A549 (cell line): Measurements from ENCODE around the gene ANXA8. TPM values are rescaled to one million over a fixed set of nuclear protein-coding genes. Genes with fewer than 3 reads are reported as not detected.

Source experiments
- ATAC-seq, 2 experiments: fragments of 200-7000 bp in 1 of 2; fragments of >200 bp in 1 of 2; cut with Nextera tagmentation in 1 of 2; cut with Tn5 transposase in 1 of 2; 3 replicates each; pipeline versions ENCODE4 v1.8.0 to v1.9.1; 2018 to 2020; ENCODE audit warnings: mild to moderate bottlenecking in 1 of 2, moderate library complexity in 1 of 2
- CTCF ChIA-PET: fragments of 300-600 bp; sonication (Branson Sonifier 250); formaldehyde crosslinking; extraction: SDS; loops from one replicate; lab custom pipeline; 2021; ENCODE audit warnings: antibody characterized with exemption, inconsistent platforms; lab: Yijun Ruan, JAX
- POLR2A ChIA-PET: fragments of 350-600 bp; formaldehyde crosslinking; extraction: SDS; loops from one replicate; lab custom pipeline; 2021; ENCODE audit warnings: antibody characterized with exemption, inconsistent platforms; lab: Yijun Ruan, JAX
- DNase-seq, 2 experiments: peaks; one replicate each; pipeline versions ENCODE4 v3.0.0 to v3.0.0-alpha.2; 2011 to 2016; ENCODE audit warnings: low read depth in 1 of 2, low spot score in 1 of 2
- FAIRE-seq: peaks from 2 replicates; lab custom pipeline; 2011; peaks lifted over from hg19 to GRCh38; lab: Jason Lieb, UNC
- H3K27ac ChIP-seq, 2 experiments: fragments of >200 bp; sonication (Bioruptor Twin); formaldehyde crosslinking; 3 replicates each; pipeline ENCODE4 v1.5.1; 2016 to 2017
- H3K4me1 ChIP-seq: fragments of >200 bp; sonication (Bioruptor Twin); formaldehyde crosslinking; 3 replicates; pipeline ENCODE4 v1.6.1; 2016
- H3K4me2 ChIP-seq: fragments of >200 bp; sonication (Bioruptor Twin); formaldehyde crosslinking; 3 replicates; pipeline ENCODE4 v1.6.1; 2016
- H3K4me3 ChIP-seq: fragments of >200 bp; sonication (Bioruptor Twin); formaldehyde crosslinking; 3 replicates; pipeline ENCODE4 v1.5.1; 2016
- H3K9me3 ChIP-seq: fragments of >200 bp; sonication (Bioruptor Twin); formaldehyde crosslinking; 3 replicates; pipeline ENCODE4 v1.6.1; 2016
- BHLHE40 ChIP-seq: IDR thresholded peaks from 2 replicates; pipeline ENCODE4 v1.6.1; 2012; ENCODE audit warnings: low read depth, low read length, inconsistent platforms
- CHD4 ChIP-seq: fragments of 200-600 bp; sonication (generic); IDR thresholded peaks from 2 replicates; pipeline ENCODE4 v1.6.1; 2016; ENCODE audit warnings: antibody characterized with exemption, mild to moderate bottlenecking, borderline replicate concordance
- EHF ChIP-seq: fragments of 250-450 bp; sonication (Bioruptor Pico); IDR thresholded peaks from 2 replicates; pipeline ENCODE4 v1.5.0; 2020; ENCODE audit warnings: mild to moderate bottlenecking
- FOXS1 ChIP-seq: fragments of 250-450 bp; sonication (Bioruptor Pico); IDR thresholded peaks from 2 replicates; pipeline ENCODE4 v1.5.0; 2020; ENCODE audit warnings: mild to moderate bottlenecking, moderate library complexity
- GATA3 ChIP-seq: IDR thresholded peaks from 2 replicates; pipeline ENCODE4 v1.6.1; 2012; ENCODE audit warnings: borderline replicate concordance
- HEYL ChIP-seq: fragments of 250-450 bp; sonication (Bioruptor Pico); IDR thresholded peaks from 2 replicates; pipeline ENCODE4 v1.8.0; 2021; ENCODE audit warnings: mild to moderate bottlenecking, moderate library complexity
- HOXA7 ChIP-seq: fragments of 250-450 bp; sonication (Bioruptor Pico); IDR thresholded peaks from 2 replicates; pipeline ENCODE4 v1.5.0; 2020; ENCODE audit warnings: mild to moderate bottlenecking, moderate library complexity
- PHF8 ChIP-seq: fragments of 200-600 bp; sonication (generic); IDR thresholded peaks from 2 replicates; pipeline ENCODE4 v1.6.1; 2016; ENCODE audit warnings: low read depth, mild to moderate bottlenecking, antibody characterized with exemption, moderate library complexity, borderline replicate concordance
- POLR2A ChIP-seq: IDR thresholded peaks from 2 replicates; pipeline ENCODE4 v1.6.1; 2012; ENCODE audit warnings: mild to moderate bottlenecking, low read length
- RAD21 ChIP-seq, 2 experiments: fragments of >200 bp in 1 of 2; sonication (Bioruptor Twin) in 1 of 2; formaldehyde crosslinking in 1 of 2; IDR thresholded peaks in 1 of 2; conservative IDR thresholded peaks in 1 of 2; 2 replicates in 1 of 2; 3 replicates in 1 of 2; pipeline ENCODE4 v1.6.1; 2012 to 2018; ENCODE audit warnings: inconsistent platforms in 1 of 2
- RARB ChIP-seq: fragments of 250-450 bp; sonication (Bioruptor Pico); IDR thresholded peaks from 2 replicates; pipeline ENCODE4 v1.8.0; 2021; ENCODE audit warnings: mild to moderate bottlenecking, moderate library complexity
- RCOR1 ChIP-seq: fragments of 150-350 bp; IDR thresholded peaks from 2 replicates; pipeline ENCODE4 v1.6.1; 2014; ENCODE audit warnings: antibody characterized with exemption, low read length, low read depth
- RNF2 ChIP-seq: fragments of 200-600 bp; sonication (generic); IDR thresholded peaks from 2 replicates; pipeline ENCODE4 v1.6.1; 2016; ENCODE audit warnings: low read depth, mild to moderate bottlenecking, antibody characterized with exemption, moderate library complexity, borderline replicate concordance
- SMC3 ChIP-seq: fragments of >200 bp; sonication (Bioruptor Twin); formaldehyde crosslinking; IDR thresholded peaks from 3 replicates; pipeline ENCODE4 v1.6.1; 2018; ENCODE audit warnings: inconsistent platforms
- TFCP2L1 ChIP-seq: fragments of 250-450 bp; sonication (Bioruptor Pico); IDR thresholded peaks from 2 replicates; pipeline ENCODE4 v1.5.0; 2021; ENCODE audit warnings: mild to moderate bottlenecking
- ZSCAN20 ChIP-seq: fragments of 250-450 bp; sonication (Bioruptor Pico); IDR thresholded peaks from 2 replicates; pipeline ENCODE4 v1.8.0; 2022; ENCODE audit warnings: mild to moderate bottlenecking, moderate library complexity
- WGBS: methylation state at CpG from one replicate; pipeline ENCODE4 v1.1.6; 2017; ENCODE audit errors: missing lambda C conversion rate; 5-methylcytosine and 5-hydroxymethylcytosine counted together
- polyA plus RNA-seq, 4 experiments: library from polyadenylated mRNA; depleted of rRNA in 3 of 4; stranded (reverse); fragments of >200 nt; fragmentation: RNase III in 1 of 4; extraction: RNeasy Plus Mini Kit Qiagen cat#74134 plus additional on column Dnase treatment in 1 of 4; gene quantifications; 2 replicates in 3 of 4; 3 replicates in 1 of 4; pipeline ENCODE4 v1.2.3, GENCODE V29; 2011 to 2017
- TF ChIP-seq, protein P1 (sequence below): fragments of 200-600 bp; sonication (generic); IDR thresholded peaks from 2 replicates; pipeline ENCODE4 v1.6.1; 2016; ENCODE audit warnings: antibody characterized with exemption, mild to moderate bottlenecking, moderate library complexity
- TF ChIP-seq, protein P2 (sequence below): IDR thresholded peaks from 2 replicates; pipeline ENCODE4 v1.6.1; 2012
- TF ChIP-seq, protein P3 (sequence below): fragments of >200 bp; sonication (Bioruptor Twin); formaldehyde crosslinking; IDR thresholded peaks from 3 replicates; pipeline ENCODE4 v1.5.1; 2016
- TF ChIP-seq, protein P4 (sequence below): fragments of 250-450 bp; sonication (Bioruptor Pico); IDR thresholded peaks from 2 replicates; pipeline ENCODE4 v1.5.0; 2021; ENCODE audit warnings: mild to moderate bottlenecking, moderate library complexity, borderline replicate concordance
- TF ChIP-seq, protein P5 (sequence below): fragments of >200 bp; sonication (Bioruptor Twin); formaldehyde crosslinking; IDR thresholded peaks from 2 replicates; pipeline ENCODE4 v1.6.1; 2016
- TF ChIP-seq, protein P6 (sequence below): fragments of 450-650 bp; IDR thresholded peaks from 2 replicates; pipeline ENCODE4 v1.6.1; 2014; ENCODE audit warnings: antibody characterized with exemption

ANXA8 gene
- polyA plus RNA-seq, 2 of the 4 experiments (the other 2 are of a cell fraction): 8.1 to 38.8 TPM

DNA sequence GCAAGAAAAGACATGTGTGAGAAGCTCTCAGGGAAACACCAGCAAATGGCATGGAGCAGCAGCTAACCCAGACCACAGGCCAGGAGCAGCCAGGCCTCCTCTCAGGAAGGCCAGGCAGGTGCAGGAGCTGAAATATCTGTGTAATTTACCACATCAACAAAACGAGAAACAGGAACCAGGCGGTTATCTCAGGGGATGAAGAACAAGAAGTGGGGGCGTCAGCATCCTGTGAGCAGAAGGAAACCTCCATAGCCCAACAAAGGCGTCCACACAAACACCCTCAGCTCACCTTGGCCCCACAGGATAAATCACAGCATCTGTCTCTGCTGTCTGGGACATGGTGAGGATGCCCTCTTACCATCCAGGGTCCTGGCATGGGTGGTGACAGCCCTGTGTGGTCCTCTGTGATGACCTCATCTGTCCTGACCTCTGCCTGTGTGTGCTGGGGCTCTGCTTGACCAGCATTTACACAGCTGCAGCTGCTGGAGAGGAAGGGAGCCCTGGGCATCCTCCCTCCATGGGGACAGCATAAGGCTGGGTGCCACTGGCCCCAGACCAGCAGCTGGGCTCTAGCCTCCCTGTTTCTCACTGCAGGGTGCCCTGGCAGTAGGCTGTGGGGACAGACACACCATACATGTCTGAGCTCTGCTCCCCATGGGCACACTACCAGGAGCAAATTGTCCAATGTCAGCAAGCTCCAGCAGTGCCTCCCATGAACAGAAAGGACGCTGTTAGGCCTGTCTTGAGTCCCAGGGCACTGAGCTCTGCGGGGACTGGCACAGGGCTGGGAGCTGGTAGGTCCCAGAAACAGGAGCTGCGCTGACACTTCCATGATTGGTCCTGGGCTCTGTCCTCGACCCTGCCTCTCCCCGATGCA is 34.6 kb downstream of the ANXA8 start:
- Histone ChIP-seq H3K4me3 (no peak overlapping the region), H3K9me3 (peaks cover 12% of the 10 kb centered on the region; the same call in 2 of the 3 replicates), H3K4me1 (no peaks in the 10 kb centered on the region), H3K4me2 (no peak overlapping the region), H3K27ac (no peak overlapping the region)
- DNase-seq: no peak
- no peak for FAIRE-seq
- ChIA-PET CTCF (interaction anchor here (1.1 to 1.7 kb wide), 3 partner anchors 9 to 11 kb away, joined by 3 to 10 read pairs (median 5); no protein-coding TSS in a partner anchor), POLR2A (no interaction called here)
- 65% methylated on average over 9 of the region's 9 CpGs for WGBS
- ATAC-seq: peak; percentile 29 to 32; a peak in 4 of 6 replicates
- TF ChIP-seq EHF (CRISPR knock-in tag): no peak
- TF ChIP-seq RAD21 (conservative IDR thresholded peaks at IDR 0.05 in 1 of 2, IDR thresholded peaks at IDR 0.05 in 1 of 2): no peak
- TF ChIP-seq PHF8: no peak
- no peak for TF ChIP-seq RNF2
- no peak for TF ChIP-seq HOXA7
- no peak for TF ChIP-seq FOXS1
- TF ChIP-seq, protein P1, sequence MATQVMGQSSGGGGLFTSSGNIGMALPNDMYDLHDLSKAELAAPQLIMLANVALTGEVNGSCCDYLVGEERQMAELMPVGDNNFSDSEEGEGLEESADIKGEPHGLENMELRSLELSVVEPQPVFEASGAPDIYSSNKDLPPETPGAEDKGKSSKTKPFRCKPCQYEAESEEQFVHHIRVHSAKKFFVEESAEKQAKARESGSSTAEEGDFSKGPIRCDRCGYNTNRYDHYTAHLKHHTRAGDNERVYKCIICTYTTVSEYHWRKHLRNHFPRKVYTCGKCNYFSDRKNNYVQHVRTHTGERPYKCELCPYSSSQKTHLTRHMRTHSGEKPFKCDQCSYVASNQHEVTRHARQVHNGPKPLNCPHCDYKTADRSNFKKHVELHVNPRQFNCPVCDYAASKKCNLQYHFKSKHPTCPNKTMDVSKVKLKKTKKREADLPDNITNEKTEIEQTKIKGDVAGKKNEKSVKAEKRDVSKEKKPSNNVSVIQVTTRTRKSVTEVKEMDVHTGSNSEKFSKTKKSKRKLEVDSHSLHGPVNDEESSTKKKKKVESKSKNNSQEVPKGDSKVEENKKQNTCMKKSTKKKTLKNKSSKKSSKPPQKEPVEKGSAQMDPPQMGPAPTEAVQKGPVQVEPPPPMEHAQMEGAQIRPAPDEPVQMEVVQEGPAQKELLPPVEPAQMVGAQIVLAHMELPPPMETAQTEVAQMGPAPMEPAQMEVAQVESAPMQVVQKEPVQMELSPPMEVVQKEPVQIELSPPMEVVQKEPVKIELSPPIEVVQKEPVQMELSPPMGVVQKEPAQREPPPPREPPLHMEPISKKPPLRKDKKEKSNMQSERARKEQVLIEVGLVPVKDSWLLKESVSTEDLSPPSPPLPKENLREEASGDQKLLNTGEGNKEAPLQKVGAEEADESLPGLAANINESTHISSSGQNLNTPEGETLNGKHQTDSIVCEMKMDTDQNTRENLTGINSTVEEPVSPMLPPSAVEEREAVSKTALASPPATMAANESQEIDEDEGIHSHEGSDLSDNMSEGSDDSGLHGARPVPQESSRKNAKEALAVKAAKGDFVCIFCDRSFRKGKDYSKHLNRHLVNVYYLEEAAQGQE: no peak
- no peak for TF ChIP-seq POLR2A
- TF ChIP-seq RARB (CRISPR knock-in tag): no peak
- TF ChIP-seq, protein P2, sequence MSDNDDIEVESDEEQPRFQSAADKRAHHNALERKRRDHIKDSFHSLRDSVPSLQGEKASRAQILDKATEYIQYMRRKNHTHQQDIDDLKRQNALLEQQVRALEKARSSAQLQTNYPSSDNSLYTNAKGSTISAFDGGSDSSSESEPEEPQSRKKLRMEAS: no peak
- no peak for TF ChIP-seq SMC3

DNA sequence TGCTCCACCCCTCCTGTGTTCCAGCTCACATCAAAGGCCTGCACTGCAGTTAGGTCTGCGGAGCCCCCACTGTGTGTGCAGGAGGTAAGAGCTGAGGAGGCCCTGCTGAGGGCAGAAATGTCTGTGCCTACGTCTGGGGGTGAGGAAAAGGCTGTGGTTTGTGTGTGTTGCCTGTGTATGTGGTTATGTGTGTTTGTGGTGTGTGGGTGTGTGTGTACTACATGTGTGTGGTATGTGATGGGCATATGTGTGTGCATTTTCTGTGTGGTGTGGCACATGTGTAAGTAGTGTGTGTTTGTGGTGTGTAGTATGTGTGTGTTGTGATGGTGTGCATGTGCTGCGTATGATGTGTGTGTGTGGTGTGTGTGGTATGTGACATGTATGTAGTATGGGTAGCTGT is 36.2 kb downstream of the ANXA8 start:
- ChIA-PET POLR2A (no interaction called here), CTCF (no interaction called here)
- 74% methylated on average over 3 of the region's 3 CpGs for WGBS
- FAIRE-seq (no peak), DNase-seq (no peak), ATAC-seq (no peak)
- H3K27ac ChIP-seq: no peak overlapping the region
- no peak overlapping the region for H3K4me3 ChIP-seq
- no peaks in the 10 kb centered on the region for H3K4me1 ChIP-seq
- H3K9me3 ChIP-seq: peaks cover 12% of the 10 kb centered on the region; the same call in 2 of the 3 replicates
- no peak overlapping the region for H3K4me2 ChIP-seq
- TF ChIP-seq CHD4 (no peak), TFCP2L1 (no peak), RCOR1 (no peak)

DNA sequence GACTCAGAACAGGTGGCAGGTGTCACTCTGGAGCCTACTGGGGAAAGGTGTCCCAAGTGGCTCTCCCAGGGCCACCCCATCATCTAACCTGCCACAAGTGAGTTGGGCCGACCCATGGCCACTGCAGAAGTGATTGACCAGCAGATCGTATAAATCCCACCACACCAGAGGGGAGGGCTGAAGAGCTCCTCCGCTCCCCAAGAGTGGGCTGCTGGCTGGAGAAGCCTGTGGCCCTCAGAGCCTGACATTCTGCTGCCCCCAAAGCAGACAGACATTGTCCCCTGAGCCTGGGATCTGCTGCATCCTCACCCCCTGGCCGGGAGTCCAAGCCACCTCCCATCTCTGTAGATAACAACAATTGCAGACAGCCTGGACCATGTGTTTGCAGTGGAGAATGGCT is 36.7 kb downstream of the ANXA8 start:
- ChIA-PET CTCF (no interaction called here), POLR2A (no interaction called here)
- Histone ChIP-seq H3K4me2 (no peak overlapping the region), H3K9me3 (peaks cover 12% of the 10 kb centered on the region; the same call in 2 of the 3 replicates), H3K4me3 (no peak overlapping the region), H3K27ac (no peak overlapping the region), H3K4me1 (no peaks in the 10 kb centered on the region)
- ATAC-seq (no peak), FAIRE-seq (no peak), DNase-seq (no peak)
- TF ChIP-seq SMC3 (no peak), BHLHE40 (no peak), ZSCAN20 (CRISPR knock-in tag) (no peak), HEYL (CRISPR knock-in tag) (no peak), GATA3 (no peak)
- TF ChIP-seq, protein P3, sequence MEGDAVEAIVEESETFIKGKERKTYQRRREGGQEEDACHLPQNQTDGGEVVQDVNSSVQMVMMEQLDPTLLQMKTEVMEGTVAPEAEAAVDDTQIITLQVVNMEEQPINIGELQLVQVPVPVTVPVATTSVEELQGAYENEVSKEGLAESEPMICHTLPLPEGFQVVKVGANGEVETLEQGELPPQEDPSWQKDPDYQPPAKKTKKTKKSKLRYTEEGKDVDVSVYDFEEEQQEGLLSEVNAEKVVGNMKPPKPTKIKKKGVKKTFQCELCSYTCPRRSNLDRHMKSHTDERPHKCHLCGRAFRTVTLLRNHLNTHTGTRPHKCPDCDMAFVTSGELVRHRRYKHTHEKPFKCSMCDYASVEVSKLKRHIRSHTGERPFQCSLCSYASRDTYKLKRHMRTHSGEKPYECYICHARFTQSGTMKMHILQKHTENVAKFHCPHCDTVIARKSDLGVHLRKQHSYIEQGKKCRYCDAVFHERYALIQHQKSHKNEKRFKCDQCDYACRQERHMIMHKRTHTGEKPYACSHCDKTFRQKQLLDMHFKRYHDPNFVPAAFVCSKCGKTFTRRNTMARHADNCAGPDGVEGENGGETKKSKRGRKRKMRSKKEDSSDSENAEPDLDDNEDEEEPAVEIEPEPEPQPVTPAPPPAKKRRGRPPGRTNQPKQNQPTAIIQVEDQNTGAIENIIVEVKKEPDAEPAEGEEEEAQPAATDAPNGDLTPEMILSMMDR: no peak
- TF ChIP-seq, protein P2: no peak
- TF ChIP-seq, protein P4, sequence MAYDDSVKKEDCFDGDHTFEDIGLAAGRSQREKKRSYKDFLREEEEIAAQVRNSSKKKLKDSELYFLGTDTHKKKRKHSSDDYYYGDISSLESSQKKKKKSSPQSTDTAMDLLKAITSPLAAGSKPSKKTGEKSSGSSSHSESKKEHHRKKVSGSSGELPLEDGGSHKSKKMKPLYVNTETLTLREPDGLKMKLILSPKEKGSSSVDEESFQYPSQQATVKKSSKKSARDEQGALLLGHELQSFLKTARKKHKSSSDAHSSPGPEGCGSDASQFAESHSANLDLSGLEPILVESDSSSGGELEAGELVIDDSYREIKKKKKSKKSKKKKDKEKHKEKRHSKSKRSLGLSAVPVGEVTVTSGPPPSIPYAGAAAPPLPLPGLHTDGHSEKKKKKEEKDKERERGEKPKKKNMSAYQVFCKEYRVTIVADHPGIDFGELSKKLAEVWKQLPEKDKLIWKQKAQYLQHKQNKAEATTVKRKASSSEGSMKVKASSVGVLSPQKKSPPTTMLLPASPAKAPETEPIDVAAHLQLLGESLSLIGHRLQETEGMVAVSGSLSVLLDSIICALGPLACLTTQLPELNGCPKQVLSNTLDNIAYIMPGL (CRISPR knock-in tag): no peak
- TF ChIP-seq, protein P5, sequence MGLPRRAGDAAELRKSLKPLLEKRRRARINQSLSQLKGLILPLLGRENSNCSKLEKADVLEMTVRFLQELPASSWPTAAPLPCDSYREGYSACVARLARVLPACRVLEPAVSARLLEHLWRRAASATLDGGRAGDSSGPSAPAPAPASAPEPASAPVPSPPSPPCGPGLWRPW: no peak
- TF ChIP-seq, protein P6, sequence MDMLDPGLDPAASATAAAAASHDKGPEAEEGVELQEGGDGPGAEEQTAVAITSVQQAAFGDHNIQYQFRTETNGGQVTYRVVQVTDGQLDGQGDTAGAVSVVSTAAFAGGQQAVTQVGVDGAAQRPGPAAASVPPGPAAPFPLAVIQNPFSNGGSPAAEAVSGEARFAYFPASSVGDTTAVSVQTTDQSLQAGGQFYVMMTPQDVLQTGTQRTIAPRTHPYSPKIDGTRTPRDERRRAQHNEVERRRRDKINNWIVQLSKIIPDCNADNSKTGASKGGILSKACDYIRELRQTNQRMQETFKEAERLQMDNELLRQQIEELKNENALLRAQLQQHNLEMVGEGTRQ: no peak
- WGBS: 78% methylated on average over 3 of the region's 4 CpGs
